Measurements from ENCODE around the gene BTBD10.

The BTBD10 gene

DNA sequence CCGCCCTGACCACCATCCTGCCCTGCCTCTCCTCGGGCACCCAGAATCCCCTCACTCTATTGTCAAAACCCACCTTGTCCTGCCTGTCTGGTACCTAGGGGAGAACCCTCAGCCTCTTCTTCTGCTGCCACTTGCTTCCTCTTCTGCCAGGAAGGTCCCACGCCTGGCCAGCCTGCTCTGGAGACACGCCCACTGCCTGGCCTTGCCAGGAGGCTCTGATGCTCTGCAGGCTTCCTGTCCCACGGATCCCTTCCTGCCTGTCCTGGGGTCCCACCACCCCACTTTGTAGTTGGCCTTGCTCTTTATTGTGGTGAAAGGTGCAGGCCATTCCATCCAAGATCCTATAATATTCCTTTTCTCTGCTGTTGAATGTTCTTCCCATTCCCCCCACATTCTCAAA, 122.0 kb downstream of the BTBD10 start:
- no peak for DNase-seq (ENCODE audit: low spot score)
- H3K4me3 ChIP-seq = no peak overlapping the region
- TF ChIP-seq, protein P1, sequence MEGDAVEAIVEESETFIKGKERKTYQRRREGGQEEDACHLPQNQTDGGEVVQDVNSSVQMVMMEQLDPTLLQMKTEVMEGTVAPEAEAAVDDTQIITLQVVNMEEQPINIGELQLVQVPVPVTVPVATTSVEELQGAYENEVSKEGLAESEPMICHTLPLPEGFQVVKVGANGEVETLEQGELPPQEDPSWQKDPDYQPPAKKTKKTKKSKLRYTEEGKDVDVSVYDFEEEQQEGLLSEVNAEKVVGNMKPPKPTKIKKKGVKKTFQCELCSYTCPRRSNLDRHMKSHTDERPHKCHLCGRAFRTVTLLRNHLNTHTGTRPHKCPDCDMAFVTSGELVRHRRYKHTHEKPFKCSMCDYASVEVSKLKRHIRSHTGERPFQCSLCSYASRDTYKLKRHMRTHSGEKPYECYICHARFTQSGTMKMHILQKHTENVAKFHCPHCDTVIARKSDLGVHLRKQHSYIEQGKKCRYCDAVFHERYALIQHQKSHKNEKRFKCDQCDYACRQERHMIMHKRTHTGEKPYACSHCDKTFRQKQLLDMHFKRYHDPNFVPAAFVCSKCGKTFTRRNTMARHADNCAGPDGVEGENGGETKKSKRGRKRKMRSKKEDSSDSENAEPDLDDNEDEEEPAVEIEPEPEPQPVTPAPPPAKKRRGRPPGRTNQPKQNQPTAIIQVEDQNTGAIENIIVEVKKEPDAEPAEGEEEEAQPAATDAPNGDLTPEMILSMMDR (IDR thresholded peaks at IDR 0.05) = no peak
- no peak overlapping the region for H3K27ac ChIP-seq

DNA sequence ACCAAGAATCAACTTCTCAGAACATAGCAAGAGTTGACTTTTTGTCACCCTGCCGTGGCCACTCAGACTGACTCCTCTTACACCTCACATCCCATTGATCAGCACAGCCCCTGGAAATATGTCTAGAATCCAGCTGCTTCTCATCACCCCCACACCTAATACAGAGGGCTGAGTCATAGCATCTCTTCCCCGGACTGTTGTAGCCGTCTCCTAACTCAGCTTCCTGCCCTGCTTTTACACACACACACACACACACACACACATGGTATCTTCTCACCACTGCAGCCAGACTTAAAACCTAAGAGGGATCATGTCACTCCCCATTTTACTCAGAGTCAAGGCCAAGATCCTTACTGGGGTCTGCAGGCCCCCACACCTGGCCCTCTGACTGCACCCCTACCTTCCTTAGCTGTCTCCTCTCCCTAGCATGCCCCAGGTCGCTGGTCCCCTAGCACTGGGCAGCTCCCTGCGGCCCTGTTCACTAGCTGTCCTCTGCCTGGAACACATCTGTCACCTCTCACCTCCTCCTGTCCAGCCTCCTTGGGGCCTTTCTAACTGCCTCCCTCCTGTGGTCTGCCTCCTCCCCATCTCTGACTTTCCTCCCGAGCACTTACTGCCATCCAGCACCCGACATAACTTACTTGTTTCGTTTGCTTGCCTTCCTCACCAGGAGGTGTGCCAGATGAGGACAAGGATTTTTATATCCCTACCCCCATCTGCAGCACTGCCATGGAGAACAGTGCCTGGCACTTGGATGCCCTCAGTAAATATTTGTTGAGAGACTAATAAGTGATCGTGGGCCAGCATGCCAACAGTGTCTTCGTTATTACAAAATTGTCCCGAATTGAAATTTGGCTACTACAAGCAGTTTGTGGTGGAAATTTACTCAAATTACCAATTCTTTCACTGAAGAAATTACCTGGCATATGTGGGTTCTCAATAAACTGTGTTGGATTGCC, 123.5 kb downstream of the BTBD10 start:
- Histone ChIP-seq H3K4me3 (peak overlapping the region; percentile 18), H3K27ac (peak overlapping the region in 1 of 2 donors; percentile 27)
- DNase-seq (ENCODE audit: low spot score) = no peak
- TF ChIP-seq, protein P1 (IDR thresholded peaks at IDR 0.05) = no peak

DNA sequence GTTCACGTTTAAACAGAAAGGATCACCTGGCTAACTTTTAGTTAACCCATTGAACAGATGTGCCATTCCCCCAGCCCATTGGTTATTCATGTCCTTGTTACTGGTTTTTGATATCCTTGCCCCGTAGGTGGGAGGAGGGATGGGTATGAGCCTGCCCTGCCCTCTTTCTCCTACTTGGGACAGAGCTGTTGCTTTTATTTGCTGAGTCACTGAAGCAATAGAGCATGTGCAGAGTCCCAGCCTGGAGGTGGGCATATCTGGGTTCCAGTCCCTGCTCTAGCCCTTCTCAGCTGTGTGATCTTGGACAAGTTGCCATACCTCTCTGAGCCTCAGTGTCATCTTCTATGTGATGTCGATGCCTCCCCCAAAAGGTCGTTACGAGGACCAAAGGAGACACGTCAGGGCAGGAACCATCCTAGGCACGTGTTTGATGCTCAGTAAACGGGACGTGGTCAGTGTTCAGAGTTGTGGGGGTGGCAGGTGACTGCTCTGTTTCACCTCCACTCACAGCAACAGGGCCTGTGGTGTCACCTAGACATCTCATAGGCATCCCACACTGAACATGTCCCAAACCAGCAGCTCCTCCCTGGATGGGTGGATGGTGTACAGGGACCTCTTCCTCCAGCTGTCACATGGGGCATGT, 124.5 kb downstream of the BTBD10 start:
- Histone ChIP-seq H3K27ac (peak overlapping the region; percentile 27 to 56), H3K4me3 (peak overlapping the region; percentile 66)
- no peak for DNase-seq (ENCODE audit: low spot score)
- TF ChIP-seq, protein P1 (IDR thresholded peaks at IDR 0.05) = no peak

DNA sequence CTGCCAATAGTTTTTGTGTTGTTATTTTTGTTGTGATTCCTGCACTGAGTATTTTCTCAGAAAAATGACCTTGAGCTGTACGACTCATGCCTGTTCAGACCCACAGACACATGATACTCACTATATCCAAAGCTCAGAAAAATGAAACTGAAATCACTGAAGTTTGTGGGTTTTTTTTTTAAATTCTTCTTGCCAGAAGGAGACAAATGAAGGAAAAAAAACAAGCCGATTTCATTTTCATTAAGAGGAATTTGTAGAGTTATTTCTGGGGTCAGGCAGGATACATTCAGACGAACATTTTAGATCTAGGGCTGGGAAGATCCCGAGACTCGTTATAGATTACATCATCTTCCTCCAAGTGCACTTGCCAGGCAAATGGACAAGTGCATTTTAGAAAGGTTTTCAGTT, 125.0 kb downstream of the BTBD10 start:
- Histone ChIP-seq H3K27ac (peak overlapping the region; percentile 27 to 56), H3K4me3 (peak overlapping the region; percentile 66)
- no peak for DNase-seq (ENCODE audit: low spot score)
- TF ChIP-seq, protein P1 (IDR thresholded peaks at IDR 0.05) = no peak

Measured in coronary artery (tissue), 2 donors.